SU-DHL-6 (cell line): ENCODE data around the gene EPB41L2.

Experiments
- EZH2phosphoT487 ChIP-seq: fragments of 200-600 bp; sonication (generic), shearing (Covaris generic); conservative IDR thresholded peaks from 2 replicates; pipeline ENCODE4 v1.6.1; 2018; ENCODE audit warnings: mild to moderate bottlenecking, antibody characterized with exemption, low read length, moderate library complexity, mixed read lengths
- TF ChIP-seq, protein P1 (sequence below): fragments of 200-600 bp; sonication (generic); IDR thresholded peaks from one replicate; pipeline ENCODE4 v1.5.1; 2017; ENCODE audit warnings: antibody characterized with exemption, mild to moderate bottlenecking, low read length, moderate library complexity; ENCODE audit not compliant: insufficient read depth, poor library complexity, severe bottlenecking

- TF ChIP-seq, protein P1, sequence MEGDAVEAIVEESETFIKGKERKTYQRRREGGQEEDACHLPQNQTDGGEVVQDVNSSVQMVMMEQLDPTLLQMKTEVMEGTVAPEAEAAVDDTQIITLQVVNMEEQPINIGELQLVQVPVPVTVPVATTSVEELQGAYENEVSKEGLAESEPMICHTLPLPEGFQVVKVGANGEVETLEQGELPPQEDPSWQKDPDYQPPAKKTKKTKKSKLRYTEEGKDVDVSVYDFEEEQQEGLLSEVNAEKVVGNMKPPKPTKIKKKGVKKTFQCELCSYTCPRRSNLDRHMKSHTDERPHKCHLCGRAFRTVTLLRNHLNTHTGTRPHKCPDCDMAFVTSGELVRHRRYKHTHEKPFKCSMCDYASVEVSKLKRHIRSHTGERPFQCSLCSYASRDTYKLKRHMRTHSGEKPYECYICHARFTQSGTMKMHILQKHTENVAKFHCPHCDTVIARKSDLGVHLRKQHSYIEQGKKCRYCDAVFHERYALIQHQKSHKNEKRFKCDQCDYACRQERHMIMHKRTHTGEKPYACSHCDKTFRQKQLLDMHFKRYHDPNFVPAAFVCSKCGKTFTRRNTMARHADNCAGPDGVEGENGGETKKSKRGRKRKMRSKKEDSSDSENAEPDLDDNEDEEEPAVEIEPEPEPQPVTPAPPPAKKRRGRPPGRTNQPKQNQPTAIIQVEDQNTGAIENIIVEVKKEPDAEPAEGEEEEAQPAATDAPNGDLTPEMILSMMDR: no peak
- TF ChIP-seq EZH2phosphoT487: no peak
Measured at GRCh38 chr6:130848945-130849344, 214.1 kb downstream of the EPB41L2 start.
